GM12891 (cell line): ENCODE results near the gene ADGRB3.
"Not testable (repeated sequence)": the region's sequence is repeated elsewhere in the genome, so short reads cannot be mapped to it uniquely, and the experiment has no call there.

Experiments used
- PAX5 ChIP-seq: IDR thresholded peaks from 2 replicates; pipeline ENCODE4 v1.6.1; 2011; ENCODE audit warnings: low read length, moderate library complexity, mild to moderate bottlenecking; ENCODE audit not compliant: insufficient read depth, severe bottlenecking
- POLR2A ChIP-seq: IDR thresholded peaks from 2 replicates; pipeline ENCODE4 v1.6.1; 2011; ENCODE audit warnings: low read depth, low read length, control low read depth
- POLR2AphosphoS5 ChIP-seq: IDR thresholded peaks from 2 replicates; pipeline ENCODE4 v1.6.1; 2011; ENCODE audit warnings: low read depth, low read length, control low read depth

- TF ChIP-seq POLR2A, POLR2AphosphoS5, PAX5: not testable (repeated sequence)
Observed at GRCh38 chr6:68814976-68815375, 179.9 kb downstream of the ADGRB3 start.
